Measurements from ENCODE around the gene IGFBP2.

Gene IGFBP2

GRCh38 chr2:216644842-216645635 is 11.8 kb downstream of the IGFBP2 start:
- DNase-seq, result no peak

- no peak for DNase-seq
Observed at GRCh38 chr2:216645636-216645950, 12.4 kb downstream of the IGFBP2 start.

GRCh38 chr2:216646116-216646515 is 12.9 kb downstream of the IGFBP2 start:
- no peak for DNase-seq

- DNase-seq, result peak; percentile 70
Observed at GRCh38 chr2:216648105-216648504, 14.9 kb downstream of the IGFBP2 start.

- DNase-seq, result no peak
Observed at GRCh38 chr2:216649574-216649973, 16.4 kb downstream of the IGFBP2 start.

- DNase-seq, result no peak
Observed at GRCh38 chr2:216650626-216651257, 17.5 kb downstream of the IGFBP2 start.

- peak; percentile 75 for DNase-seq
Observed at GRCh38 chr2:216651351-216651881, 18.2 kb downstream of the IGFBP2 start.

- no peak for DNase-seq
Observed at GRCh38 chr2:216652566-216652965, 19.3 kb downstream of the IGFBP2 start.

GRCh38 chr2:216653093-216653799 is 20.0 kb downstream of the IGFBP2 start:
- DNase-seq, result no peak

GRCh38 chr2:216653931-216654365 is 20.7 kb downstream of the IGFBP2 start:
- no peak for DNase-seq

- no peak for DNase-seq
Observed at GRCh38 chr2:216654528-216655052, 21.4 kb downstream of the IGFBP2 start.

GRCh38 chr2:216657086-216657855 is 24.1 kb downstream of the IGFBP2 start:
- DNase-seq, result no peak

GRCh38 chr2:216657980-216658379 is 24.8 kb downstream of the IGFBP2 start:
- no peak for DNase-seq

- DNase-seq, result no peak
Observed at GRCh38 chr2:216658757-216659156, 25.5 kb downstream of the IGFBP2 start.

GRCh38 chr2:216659276-216659675 is 26.1 kb downstream of the IGFBP2 start:
- no peak for DNase-seq

GRCh38 chr2:216660496-216660895 is 27.3 kb downstream of the IGFBP2 start:
- DNase-seq, result no peak

GRCh38 chr2:216661051-216661450 is 27.8 kb downstream of the IGFBP2 start:
- DNase-seq, result no peak

- no peak for DNase-seq
Observed at GRCh38 chr2:216661639-216662375, 28.6 kb downstream of the IGFBP2 start.

- no peak for DNase-seq
Observed at GRCh38 chr2:216663106-216663505, 29.9 kb downstream of the IGFBP2 start.

GRCh38 chr2:216663846-216664245 is 30.6 kb downstream of the IGFBP2 start:
- no peak for DNase-seq

- DNase-seq, result peak; percentile 56
Observed at GRCh38 chr2:216664593-216665034, 31.4 kb downstream of the IGFBP2 start.

- peak; percentile 47 for DNase-seq
Observed at GRCh38 chr2:216665242-216665641, 32.0 kb downstream of the IGFBP2 start.

All from fibroblast of skin of right biceps (primary cell).